Colon (tissue), 2 donors: ENCODE data around the gene ASB16.
"Not testable (repeated sequence)": the region's sequence is repeated elsewhere in the genome, so short reads cannot be mapped to it uniquely, and the experiment has no call there.

ENCODE experiments used
- FAIRE-seq: peaks from 2 replicates; lab custom pipeline; 2012; peaks lifted over from hg19 to GRCh38; lab: Jason Lieb, UNC
- donor health status: control.
- donor health status: control.

ASB16 gene, protein sequence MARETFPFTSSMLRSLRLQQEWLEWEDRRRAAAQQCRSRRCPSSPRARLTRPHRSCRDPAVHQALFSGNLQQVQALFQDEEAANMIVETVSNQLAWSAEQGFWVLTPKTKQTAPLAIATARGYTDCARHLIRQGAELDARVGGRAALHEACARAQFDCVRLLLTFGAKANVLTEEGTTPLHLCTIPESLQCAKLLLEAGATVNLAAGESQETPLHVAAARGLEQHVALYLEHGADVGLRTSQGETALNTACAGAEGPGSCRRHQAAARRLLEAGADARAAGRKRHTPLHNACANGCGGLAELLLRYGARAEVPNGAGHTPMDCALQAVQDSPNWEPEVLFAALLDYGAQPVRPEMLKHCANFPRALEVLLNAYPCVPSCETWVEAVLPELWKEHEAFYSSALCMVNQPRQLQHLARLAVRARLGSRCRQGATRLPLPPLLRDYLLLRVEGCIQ

DNA sequence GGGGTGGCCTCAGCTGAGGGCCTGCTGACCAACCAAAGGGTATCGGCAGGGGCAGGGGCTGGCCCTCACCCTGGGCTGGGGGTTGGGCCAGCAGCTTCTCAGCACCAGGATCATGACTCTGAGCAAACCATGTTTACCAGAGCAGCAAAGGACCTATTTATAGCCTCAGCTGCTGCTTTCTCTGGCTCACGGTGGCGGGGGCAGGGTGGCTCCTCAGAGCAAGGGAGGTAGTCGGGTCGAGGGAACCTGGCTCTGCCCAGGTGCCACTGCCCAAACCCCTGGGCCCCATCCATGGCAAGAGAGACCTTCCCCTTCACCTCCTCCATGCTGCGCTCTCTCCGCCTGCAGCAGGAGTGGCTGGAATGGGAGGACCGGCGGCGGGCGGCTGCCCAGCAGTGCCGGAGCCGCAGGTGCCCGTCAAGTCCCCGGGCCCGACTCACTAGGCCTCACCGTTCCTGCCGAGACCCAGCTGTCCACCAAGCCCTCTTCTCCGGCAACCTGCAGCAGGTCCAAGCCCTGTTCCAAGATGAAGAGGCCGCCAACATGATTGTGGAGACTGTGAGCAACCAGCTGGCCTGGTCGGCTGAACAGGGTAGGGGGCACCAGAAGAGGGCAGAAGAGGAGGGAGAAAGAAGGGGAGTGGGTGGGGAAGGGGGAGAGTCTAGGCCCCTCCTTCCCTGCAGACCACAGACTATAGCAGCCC lies at the start of gene ASB16:
ASB16 (plus strand) TSS at position 206 of the 703 bp plus-strand sequence; CDS start at position 292, 86 bp downstream.
- no peak for FAIRE-seq

DNA sequence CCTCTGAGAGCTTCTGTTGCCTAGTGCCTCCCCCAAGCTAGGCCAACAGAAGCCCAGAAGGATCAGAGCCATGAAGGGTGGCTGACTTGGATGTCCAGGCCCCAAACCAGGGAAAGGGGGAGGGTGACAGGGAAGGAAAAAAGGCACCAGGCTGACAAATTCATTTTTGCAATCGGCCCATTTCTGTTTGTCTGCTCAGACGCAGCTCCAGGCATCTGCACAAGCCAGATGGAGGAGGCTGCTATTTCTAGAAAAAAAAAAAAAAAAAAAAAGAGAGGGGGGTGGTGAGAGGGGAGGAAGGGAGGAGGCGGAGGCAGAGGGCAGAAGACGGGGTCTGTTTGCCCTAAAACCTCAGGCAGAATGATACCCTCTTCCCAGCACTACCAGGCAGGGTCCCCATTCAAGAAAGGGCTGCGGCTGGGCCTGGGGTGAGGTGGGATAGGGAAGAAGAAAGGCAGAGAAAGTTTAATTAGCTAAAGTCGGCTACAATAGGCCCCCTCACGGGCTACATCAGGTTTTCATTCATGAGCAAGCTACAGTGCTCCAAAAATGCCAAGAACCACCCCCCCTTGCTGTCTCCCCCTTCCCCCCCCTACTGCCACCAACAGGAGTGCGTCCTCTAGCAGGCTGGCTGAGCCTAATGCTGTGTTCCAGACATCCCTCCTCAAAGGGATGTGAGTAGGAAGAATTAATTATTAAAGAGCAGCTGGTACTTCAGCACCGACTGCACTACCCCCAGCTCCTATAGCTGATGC lies 49.5 kb upstream of the ASB16 start:
- no peak for FAIRE-seq

DNA sequence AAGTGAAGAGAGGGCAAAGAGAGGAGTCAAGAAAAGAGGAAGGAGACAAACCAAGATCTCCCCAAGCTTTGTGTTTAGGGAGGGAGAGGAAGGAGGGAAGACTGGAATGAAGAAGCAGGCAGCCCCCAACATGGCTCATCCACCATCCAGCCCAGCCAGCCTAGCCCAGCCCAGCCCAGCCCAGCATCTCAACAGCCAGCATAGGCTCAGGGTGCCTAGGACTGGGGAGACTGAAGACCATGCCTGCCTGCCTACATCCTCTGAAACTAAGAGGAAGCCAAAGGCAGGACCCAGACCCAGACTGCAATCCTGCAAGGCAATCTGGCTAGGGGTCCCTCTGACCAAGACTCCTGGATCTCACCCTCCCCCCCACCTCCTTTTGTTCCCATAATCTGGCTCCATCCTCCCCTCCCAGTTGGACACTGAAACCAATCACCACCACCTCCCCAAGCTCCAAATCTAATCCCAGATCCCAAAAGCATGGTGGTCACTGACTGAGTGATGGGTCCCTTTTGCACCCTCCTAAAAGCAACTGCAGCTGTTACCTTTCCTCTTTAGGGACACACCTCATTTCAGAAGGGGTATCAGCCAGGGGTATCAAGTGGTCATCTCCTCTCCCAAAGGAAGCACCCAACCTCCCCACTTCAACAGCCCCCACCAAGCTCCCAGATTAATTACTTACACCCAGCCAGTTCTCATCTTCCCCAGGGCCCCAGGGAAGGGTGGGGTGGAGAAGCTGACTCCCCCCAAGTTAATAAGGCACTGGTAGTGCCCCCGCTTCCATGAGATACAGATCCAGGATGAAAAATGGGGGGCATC lies 48.3 kb upstream of the ASB16 start:
- FAIRE-seq, result no peak

DNA sequence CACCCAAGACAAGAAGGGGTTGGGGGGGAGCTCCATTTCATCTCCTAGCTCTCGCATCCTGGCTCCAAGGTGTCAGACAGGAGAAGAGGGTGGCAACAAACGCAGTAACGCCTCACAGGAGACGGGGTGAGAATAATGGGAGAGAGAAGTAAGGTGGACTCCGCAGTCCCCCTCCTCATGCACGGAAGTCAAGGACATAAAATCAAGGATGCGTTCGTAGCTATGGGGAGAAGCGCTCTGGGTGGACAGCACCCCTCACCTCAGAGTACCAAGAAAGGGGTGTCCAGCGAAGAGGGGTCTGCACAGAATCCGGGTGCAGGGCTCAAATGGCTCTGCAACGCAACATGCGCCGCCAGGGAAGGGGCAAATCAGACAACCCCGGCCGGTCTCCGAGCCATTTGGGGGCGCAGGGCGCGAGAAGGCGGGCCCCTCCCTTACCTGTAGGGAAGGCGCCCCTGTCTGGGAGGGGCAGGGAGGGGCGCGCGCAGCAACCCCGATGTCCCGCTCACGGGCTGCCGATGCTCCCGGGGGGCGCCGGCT lies 47.6 kb upstream of the ASB16 start:
- no peak for FAIRE-seq

DNA sequence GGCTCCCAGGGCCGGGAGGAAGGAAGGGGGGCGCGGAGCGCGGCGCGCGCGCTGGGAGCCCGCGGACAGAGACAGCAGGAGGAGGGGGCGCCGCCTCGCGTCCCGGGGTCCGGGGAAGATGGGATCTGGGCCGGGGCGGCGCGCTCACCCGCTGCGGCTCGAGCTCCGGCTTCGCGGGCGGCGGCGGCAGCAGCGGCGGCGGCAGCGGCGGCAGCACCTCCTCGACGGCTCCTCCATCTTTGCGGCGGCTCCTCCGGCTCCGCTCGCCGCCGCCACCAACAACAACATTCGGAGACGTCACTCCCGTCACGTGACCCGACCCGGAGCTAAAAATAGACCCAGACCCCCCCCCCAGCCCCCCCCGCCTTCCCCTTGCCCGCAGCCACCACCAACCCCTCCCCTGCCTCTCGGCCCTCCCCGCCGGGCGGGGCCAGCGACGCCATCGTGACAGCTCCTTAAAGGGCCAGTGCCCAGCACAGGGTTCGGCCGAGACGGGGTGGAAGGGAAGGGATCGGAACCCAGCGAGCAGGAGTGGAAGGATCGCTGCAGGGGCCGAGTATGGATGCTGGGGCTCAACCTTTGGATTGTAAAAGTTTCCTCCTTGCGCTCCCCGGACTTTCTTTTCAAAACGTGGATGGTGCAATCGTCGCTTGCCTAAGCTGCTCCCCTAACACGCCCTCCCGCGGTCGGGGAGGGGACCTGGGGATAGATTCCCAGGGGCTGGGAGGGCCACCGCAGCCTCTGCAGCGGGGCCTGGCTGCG lies 47.0 kb upstream of the ASB16 start, which contains the start of gene HDAC5:
HDAC5 (minus strand) TSS at position 286 of the 762 bp plus-strand sequence. CDS start 6,126 bp downstream, outside the sequence.
- FAIRE-seq, result no peak

DNA sequence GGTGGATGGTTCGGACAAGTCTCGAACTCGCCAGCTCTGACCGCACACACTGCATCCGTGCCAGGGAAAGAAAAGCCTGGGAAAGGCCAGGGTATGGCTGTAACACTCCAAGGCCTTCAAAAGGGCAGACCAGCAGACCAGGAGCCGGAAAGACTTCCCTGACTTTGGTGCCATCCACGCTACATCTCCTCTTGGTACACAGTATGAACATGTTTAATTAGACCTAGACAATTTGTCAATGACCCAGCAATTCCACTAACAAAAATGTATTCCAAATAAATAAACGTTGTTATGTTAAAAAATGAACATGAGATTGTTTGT lies 46.4 kb upstream of the ASB16 start:
- FAIRE-seq, result no peak

DNA sequence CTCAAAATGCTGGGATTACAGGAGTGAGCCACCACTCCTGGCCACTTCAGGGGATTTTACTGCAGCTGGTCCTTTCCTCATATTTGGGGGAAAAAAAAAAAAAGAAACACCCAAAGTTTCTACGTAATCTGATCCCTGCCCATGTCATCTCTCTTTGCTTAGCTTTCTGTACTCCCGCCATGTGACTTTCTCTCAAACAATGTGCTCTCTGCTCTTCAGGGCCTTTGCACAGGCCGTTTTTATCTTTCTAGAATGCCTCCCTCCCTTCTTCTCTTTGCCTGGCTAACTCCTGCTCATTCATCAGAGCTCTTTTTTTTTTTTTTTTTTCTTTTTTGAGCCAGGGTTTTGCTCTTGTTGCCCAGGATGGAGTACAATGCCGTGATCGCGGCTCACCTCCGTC lies 42.1 kb upstream of the ASB16 start:
- FAIRE-seq, result no peak

DNA sequence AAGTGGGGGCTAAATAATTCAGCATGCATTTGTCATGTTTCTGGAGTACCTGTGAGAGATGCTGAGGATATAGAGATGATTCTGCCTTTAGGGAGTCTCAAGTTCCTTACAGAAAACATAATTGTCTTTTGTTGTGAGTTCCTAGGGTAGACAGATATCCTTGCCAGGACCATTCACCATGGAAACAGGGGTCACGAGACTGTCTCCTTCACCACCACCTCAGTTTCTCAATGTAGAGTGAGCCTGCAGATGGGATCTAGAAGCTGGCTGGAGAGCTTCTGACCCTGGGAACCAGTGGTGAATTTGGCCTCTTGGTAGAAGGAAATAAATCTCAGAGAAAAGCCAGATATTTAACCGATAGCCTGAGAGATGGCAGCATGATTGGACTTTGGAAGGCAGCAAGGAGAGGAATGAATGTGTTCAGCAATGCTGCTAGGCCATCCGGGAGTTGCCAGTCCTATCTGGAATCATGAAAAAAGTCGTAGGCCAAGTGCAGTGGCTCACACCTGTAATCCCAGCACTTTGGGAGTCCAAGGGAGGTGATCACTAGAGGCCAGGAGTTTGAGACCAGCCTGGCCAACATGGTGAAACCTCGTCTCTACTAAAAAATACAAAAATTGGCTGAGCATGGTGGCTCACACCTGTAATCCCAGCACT lies 39.7 kb upstream of the ASB16 start:
- no peak for FAIRE-seq

DNA sequence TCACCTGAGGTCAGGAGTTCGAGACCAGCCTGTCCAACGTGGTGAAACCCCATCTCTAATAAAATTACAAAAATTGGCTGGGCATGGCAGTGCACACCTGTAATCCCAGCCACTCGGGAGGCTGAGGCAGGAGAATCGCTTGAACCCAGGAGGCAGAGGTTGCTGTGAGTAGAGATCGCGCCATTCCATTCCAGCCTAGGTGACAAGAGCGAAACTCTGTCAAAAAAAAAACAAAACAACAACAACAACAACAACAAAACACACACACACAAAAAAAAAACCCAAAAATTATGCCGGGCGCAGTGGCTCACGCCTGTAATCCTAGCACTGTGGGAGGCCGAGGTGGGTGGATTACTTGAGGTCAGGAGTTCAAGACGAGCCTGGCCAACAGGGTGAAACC lies 39.1 kb upstream of the ASB16 start:
- FAIRE-seq, result not testable (repeated sequence)

DNA sequence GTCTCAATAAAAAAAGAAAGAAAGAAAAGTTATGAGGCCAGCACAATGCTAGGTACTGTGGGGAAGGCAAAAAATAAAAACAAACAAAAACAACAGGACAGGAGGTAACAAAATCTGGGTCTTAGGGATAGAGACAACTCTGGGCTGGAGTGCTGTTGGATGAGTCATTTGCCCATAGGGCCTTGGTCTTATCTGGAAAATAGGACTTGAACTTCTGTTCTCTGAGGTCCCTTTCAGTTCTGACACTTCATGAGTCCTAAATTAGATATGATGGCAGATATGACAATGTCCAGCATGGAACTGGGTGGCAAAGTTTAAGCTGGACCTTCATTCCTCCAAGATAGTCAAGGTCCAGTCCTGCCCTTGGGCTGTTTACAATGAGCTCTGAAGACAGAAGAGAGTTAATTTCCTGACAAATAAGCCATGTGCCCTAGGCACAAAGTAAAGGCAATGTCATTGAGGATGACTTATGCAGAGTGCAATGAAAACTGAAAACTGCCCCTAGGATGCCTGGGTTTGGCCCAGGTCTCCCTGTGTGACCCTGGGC lies 38.2 kb upstream of the ASB16 start:
- FAIRE-seq, result no peak

DNA sequence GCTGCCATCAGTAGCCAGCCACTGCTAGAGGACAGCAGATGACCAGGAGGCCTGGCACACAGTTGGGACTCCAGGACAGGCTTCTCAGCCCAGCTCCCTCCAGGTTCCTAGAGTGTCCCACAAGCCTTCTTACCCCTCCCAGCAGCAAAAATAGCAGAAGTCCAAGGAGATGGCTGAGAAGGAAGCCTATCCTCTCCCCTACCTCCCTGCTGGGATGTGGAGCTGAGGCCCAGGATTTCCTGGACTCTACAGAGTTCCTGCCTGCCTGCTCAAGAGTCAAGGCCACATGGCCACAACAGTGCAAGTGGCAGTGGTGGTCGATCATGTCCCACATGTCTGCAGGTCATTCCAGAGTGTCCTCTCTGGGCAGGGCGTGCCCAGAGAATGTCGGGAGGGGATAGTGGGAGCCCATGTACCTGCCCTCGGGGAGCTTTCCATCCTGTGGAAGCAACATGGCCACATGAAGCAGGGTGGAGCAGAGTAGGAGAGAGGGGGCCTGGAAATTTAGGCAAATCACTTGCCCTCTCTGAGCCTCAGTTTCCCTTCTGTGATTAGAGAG lies 36.5 kb upstream of the ASB16 start:
- FAIRE-seq, result no peak

DNA sequence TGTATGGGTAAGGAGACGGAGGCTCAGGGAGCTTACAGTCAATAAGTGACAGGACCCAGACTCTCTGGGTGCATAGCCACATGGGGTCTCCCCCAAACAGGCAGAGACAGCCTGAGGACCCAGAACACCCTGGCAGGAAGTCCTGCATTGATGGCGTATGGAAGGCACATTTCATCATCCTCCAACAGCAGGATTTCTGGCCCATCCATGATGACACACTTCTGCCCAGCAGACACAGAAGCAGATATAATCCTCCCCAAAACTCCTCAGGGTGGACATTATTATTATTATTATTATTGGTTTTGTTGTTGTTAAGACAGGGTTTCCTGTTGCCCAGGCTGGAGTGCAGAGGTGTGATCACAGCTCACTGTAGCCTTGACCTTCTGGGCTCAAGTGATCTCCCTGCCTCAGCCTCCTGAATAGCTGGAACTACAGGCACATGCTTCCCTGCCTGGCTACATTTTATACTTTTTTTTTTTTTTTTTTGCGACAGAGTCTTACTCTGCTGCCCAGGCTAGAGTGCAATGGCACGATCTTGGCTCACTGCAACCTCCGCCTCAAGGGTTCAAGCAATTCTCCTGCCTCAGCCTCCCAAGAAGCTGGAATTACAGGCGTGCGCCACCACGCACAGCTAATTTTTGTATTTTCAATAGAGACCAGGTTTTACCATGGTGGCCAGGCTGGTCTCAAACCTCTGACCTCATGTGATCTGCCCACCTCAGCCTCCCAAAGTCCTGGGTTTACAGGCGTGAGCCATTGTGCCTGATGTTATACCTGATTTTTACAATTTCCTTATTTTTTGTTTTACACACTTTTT lies 35.5 kb upstream of the ASB16 start:
- FAIRE-seq, result no peak

DNA sequence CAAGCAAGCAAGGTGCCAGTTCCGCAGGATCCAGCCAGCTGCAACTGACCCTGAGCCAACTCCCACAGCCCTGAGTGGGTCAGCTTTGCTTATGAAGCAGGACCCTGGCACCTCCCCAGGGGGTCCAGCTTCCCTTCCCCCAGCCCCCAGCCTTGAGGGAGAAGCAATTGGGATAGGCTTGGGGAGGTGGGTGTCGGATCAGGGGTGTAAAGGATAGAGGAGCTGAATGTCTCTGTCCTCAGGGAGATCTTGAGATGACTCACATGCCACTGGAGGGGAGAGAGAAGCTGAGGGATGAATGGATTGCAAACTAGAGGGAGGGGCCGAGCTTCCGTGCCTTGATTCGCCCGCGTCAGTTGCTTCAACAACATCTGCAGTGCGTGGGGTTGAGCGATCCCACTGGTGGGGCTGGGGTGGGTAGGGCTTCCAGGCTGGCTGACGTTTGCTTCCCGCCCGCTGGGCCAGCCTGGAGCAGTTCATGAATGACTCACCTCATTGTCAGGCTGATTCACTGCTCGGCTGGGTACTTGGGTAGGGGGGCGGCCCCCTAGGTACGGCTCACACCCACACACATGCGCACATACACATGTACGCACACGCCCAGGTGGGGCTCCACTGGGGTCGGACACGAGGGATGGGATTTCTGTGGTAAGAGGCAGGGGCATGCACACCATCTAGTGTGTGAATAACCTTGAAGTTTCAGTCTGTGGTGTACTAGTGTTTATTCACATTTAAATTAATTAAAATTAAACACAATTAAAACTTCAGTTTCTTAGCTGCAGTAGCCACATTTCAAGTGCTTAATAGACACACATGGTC lies 32.4 kb upstream of the ASB16 start:
- FAIRE-seq, result no peak

DNA sequence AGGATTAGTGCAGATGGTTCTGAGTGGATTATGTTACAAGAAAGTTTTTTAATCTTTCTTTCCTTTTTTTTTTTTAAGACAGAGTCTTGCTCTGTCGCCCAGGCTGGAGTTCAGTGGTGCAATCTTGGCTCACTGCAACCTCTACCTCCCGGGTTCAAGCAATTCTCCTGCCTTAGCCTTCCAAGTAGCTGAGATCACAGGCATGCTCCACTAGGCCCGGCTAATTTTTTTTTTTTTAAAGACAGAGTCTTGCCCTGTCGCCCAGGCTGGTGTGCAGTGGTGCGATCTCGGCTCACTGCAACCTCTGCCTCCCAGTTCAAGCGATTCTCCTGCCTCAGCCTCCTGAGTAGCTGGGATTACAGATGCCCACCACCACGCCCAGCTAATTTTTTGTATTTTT lies 26.6 kb upstream of the ASB16 start:
- not testable (repeated sequence) for FAIRE-seq

DNA sequence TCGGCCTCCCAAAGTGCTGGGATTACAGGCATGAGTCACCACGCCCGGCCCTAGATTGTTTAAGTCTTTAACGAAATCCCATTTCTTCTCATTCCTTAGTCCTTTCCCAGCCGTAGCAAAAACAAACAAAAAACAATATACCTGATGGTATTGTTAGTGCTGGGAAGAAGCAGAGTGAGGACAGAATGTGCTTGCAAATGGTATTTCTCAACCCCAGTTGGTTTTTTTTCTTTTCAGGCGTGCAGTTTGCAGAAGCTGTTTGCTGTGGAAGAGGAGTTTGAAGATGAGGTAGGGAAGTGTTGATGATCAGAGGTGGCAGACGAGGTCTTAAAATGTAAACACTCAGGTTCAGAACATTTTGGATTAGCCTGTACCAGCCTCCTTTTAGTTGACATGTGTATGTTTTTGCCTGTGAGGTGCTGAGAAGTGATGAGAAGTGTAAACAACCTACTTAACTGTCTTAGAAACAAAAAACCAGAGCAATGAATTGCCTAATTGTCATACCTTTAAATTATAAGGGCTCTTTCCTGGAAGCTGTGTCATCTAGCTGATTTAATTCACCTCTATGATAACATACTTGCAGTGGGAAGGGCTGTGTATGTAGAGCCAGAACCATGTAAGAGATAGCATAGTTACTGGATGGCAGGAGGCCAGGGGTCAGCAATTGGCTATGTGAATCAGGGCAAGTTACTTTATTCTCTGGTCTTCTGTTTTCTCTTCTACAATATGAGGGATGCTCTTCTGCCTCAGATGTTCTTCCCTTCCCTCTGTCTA lies 25.4 kb upstream of the ASB16 start:
- FAIRE-seq, result no peak

DNA sequence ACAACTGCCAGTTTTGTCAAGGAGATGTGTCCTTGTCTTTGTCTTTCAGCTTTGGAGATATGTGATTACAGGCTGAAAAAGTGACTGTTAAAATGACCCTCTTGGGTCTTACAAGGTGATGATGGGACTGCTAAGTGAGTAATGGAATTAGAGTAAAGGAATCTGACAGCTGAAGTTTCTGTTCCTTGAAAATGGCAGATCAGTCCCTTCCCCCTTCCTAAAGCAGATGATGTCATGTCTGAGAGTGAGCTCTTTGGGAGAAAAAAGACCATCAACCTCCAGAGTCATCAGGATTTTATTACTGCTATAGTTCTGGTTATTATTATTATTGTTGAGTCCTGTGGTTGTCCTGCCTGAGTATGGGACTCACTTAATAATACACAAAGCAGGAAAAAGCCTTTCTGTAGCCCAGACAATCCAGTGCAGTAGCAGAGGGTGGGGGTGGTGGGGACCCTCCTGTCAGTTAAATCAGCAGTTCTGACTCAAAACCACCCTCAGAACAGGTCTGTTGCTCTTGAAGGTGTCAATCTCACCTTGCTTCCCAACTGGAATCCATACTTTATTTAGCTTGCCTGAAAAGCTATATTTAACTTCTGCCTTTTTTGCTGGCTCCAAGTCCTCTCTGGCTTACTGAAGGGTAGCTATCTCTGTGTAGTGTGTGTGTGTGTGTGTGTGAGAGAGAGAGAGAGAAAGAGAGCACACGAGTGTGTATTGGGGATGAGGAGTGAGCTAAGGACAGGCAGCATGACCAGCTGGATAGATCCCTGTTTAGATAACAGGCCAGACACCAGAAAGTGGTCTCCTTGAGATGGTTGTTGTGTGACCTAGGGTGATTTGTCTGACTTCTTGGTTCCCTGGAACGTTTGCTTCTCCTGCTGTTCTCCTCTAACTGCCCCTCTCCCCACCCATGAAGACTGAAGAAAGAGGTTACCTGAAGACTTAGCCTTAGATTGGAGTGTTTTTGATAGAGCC lies 23.8 kb upstream of the ASB16 start:
- FAIRE-seq, result no peak
